HepG2 (cell line): ENCODE measurements around the gene FAM174C. TPM values are rescaled to one million over a fixed set of nuclear protein-coding genes. Genes with fewer than 3 reads are reported as not detected.

Source experiments
- ARID3A ChIP-seq: IDR thresholded peaks from 2 replicates; pipeline ENCODE4 v1.6.1; 2012; ENCODE audit warnings: low read depth, low read length, improper control_type of control experiment
- KDM4B ChIP-seq: sonication (generic); formaldehyde crosslinking; IDR thresholded peaks from 2 replicates; pipeline ENCODE4 v1.4.0; 2020; ENCODE audit warnings: missing genetic modification reagents
- RARA ChIP-seq: IDR thresholded peaks from 2 replicates; pipeline ENCODE4 v1.6.1; 2016; ENCODE audit warnings: missing genetic modification reagents, missing compliant biosample characterization
- XRCC5 ChIP-seq: fragments of 200-400 bp; formaldehyde crosslinking; optimal IDR thresholded peaks from 2 replicates; pipeline ENCODE3; 2017; ENCODE audit warnings: mild to moderate bottlenecking, low read length
- ZBED4 ChIP-seq: sonication (generic); formaldehyde crosslinking; IDR thresholded peaks from 2 replicates; pipeline ENCODE4 v1.4.0; 2020; ENCODE audit warnings: missing genetic modification reagents, borderline replicate concordance
- ZBTB21 ChIP-seq: sonication (generic); formaldehyde crosslinking; IDR thresholded peaks from 2 replicates; pipeline ENCODE4 v1.4.0; 2020; ENCODE audit warnings: missing genetic modification reagents
- ZNF784 ChIP-seq: sonication (generic); formaldehyde crosslinking; IDR thresholded peaks from 2 replicates; pipeline ENCODE4 v1.5.1; 2020; ENCODE audit warnings: missing genetic modification reagents, mild to moderate bottlenecking, borderline replicate concordance
- ZZZ3 ChIP-seq: sonication (generic); formaldehyde crosslinking; IDR thresholded peaks from 2 replicates; pipeline ENCODE4 v1.4.0; 2020; ENCODE audit warnings: missing genetic modification reagents, mild to moderate bottlenecking, borderline replicate concordance
- polyA plus RNA-seq, 8 experiments: library from polyadenylated mRNA; depleted of rRNA in 3 of 8; stranded (reverse) in 7 of 8; unstranded in 1 of 8; fragments of >200 nt; fragmentation: Illumina TruSeq in 4 of 8; extraction: Trizol in 4 of 8; gene quantifications; 2 replicates each; pipeline versions ENCODE4 v1.2.1 to v1.2.3, GENCODE V29; 2011 to 2016; ENCODE audit warnings: low read depth in 4 of 8, missing spikeins in 1 of 8, mixed read lengths in 1 of 8; ENCODE audit not compliant: insufficient read depth in 1 of 8
- total RNA-seq, 5 experiments: library from RNA; depleted of rRNA; stranded (reverse); fragments of >200 nt; fragmentation: Illumina TruSeq; extraction: Trizol; gene quantifications; 2 replicates each; pipeline ENCODE4 v1.2.3, GENCODE V29; 2016; ENCODE audit warnings: low read depth in 1 of 5
- TF ChIP-seq, protein P1 (sequence below): sonication (generic); formaldehyde crosslinking; IDR thresholded peaks from 2 replicates; pipeline ENCODE4 v1.5.1; 2020; ENCODE audit warnings: mild to moderate bottlenecking, missing genetic modification reagents, borderline replicate concordance
- TF ChIP-seq, protein P2 (sequence below): sonication (generic); formaldehyde crosslinking; IDR thresholded peaks from 2 replicates; pipeline ENCODE4 v1.4.0; 2020; ENCODE audit warnings: mild to moderate bottlenecking, missing genetic modification reagents, borderline replicate concordance

FAM174C gene
- total and polyA plus RNA-seq, 2 of the 13 experiments (the other 11 are each of a cell fraction or from before 2014, with no cell fraction given), result 19.5 to 31.3 TPM

- TF ChIP-seq, protein P1, sequence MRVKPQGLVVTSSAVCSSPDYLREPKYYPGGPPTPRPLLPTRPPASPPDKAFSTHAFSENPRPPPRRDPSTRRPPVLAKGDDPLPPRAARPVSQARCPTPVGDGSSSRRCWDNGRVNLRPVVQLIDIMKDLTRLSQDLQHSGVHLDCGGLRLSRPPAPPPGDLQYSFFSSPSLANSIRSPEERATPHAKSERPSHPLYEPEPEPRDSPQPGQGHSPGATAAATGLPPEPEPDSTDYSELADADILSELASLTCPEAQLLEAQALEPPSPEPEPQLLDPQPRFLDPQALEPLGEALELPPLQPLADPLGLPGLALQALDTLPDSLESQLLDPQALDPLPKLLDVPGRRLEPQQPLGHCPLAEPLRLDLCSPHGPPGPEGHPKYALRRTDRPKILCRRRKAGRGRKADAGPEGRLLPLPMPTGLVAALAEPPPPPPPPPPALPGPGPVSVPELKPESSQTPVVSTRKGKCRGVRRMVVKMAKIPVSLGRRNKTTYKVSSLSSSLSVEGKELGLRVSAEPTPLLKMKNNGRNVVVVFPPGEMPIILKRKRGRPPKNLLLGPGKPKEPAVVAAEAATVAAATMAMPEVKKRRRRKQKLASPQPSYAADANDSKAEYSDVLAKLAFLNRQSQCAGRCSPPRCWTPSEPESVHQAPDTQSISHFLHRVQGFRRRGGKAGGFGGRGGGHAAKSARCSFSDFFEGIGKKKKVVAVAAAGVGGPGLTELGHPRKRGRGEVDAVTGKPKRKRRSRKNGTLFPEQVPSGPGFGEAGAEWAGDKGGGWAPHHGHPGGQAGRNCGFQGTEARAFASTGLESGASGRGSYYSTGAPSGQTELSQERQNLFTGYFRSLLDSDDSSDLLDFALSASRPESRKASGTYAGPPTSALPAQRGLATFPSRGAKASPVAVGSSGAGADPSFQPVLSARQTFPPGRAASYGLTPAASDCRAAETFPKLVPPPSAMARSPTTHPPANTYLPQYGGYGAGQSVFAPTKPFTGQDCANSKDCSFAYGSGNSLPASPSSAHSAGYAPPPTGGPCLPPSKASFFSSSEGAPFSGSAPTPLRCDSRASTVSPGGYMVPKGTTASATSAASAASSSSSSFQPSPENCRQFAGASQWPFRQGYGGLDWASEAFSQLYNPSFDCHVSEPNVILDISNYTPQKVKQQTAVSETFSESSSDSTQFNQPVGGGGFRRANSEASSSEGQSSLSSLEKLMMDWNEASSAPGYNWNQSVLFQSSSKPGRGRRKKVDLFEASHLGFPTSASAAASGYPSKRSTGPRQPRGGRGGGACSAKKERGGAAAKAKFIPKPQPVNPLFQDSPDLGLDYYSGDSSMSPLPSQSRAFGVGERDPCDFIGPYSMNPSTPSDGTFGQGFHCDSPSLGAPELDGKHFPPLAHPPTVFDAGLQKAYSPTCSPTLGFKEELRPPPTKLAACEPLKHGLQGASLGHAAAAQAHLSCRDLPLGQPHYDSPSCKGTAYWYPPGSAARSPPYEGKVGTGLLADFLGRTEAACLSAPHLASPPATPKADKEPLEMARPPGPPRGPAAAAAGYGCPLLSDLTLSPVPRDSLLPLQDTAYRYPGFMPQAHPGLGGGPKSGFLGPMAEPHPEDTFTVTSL (CRISPR knock-in tag), result no peak
- TF ChIP-seq ARID3A (no peak), RARA (peak; percentile 88), ZBTB21 (CRISPR knock-in tag) (no peak), XRCC5 (no peak), ZNF784 (CRISPR knock-in tag) (no peak), ZBED4 (CRISPR knock-in tag) (no peak), KDM4B (no peak), ZZZ3 (CRISPR knock-in tag) (no peak)
- TF ChIP-seq, protein P2, sequence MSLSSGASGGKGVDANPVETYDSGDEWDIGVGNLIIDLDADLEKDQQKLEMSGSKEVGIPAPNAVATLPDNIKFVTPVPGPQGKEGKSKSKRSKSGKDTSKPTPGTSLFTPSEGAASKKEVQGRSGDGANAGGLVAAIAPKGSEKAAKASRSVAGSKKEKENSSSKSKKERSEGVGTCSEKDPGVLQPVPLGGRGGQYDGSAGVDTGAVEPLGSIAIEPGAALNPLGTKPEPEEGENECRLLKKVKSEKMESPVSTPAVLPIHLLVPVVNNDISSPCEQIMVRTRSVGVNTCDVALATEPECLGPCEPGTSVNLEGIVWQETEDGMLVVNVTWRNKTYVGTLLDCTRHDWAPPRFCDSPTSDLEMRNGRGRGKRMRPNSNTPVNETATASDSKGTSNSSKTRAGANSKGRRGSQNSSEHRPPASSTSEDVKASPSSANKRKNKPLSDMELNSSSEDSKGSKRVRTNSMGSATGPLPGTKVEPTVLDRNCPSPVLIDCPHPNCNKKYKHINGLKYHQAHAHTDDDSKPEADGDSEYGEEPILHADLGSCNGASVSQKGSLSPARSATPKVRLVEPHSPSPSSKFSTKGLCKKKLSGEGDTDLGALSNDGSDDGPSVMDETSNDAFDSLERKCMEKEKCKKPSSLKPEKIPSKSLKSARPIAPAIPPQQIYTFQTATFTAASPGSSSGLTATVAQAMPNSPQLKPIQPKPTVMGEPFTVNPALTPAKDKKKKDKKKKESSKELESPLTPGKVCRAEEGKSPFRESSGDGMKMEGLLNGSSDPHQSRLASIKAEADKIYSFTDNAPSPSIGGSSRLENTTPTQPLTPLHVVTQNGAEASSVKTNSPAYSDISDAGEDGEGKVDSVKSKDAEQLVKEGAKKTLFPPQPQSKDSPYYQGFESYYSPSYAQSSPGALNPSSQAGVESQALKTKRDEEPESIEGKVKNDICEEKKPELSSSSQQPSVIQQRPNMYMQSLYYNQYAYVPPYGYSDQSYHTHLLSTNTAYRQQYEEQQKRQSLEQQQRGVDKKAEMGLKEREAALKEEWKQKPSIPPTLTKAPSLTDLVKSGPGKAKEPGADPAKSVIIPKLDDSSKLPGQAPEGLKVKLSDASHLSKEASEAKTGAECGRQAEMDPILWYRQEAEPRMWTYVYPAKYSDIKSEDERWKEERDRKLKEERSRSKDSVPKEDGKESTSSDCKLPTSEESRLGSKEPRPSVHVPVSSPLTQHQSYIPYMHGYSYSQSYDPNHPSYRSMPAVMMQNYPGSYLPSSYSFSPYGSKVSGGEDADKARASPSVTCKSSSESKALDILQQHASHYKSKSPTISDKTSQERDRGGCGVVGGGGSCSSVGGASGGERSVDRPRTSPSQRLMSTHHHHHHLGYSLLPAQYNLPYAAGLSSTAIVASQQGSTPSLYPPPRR, result no peak; the same call in 1 of the 2 replicates
These were observed 15.2 kb upstream of the FAM174C start (continued) for GRCh38 chr19:1259876-1260748.
